Measurements from ENCODE around the gene FGFBP1.
"Not testable (repeated sequence)": the region's sequence is repeated elsewhere in the genome, so short reads cannot be mapped to it uniquely, and the experiment has no call there.

FGFBP1 gene

DNA sequence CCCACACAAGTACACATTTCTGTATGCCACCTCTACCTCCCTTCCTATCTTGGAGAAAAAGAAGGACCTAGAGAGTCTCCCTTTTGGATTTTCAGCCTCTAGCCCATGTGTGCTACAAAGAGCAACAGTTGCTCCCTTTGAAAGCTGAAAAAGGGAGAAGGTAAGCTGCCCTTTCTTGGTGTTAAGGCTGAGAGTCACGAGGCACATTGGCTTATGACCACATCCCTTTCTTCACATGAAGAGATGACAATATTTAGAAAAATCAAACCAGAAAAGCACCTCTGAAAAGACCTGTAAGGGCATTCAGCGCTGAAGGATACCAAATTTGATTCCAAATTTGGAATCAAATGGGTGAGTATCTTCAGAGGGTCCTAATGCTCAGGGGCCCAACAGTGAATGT is 6.4 kb upstream of the FGFBP1 start:
- no peak for DNase-seq

- DNase-seq: no peak
Observed at GRCh38 chr4:15942283-15942682, 3.7 kb upstream of the FGFBP1 start.

DNA sequence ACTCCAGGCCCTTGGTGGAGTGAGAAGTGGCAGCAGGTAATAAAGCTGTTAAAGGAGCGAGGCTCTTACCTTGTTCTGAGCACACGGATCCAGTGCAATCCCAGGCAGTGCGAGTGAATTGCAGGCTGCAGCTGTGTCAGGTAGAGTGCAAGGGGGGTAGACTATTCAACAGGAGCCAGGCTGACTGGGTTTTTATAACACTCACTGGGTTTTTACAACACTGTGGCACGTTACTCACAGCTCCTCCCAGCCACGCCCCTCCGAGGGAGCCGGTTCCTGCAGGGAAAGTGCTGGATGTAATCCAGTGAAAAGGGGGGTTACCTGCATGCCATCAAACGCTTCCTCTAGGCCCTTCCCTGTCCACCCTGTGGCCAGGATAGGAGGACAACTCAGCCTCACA is 358 bp downstream of the FGFBP1 start:
- no peak for DNase-seq

- no peak for DNase-seq
Observed at GRCh38 chr4:15936495-15936894, 2.0 kb downstream of the FGFBP1 start.

- DNase-seq: no peak
Observed at GRCh38 chr4:15935504-15936402, 2.8 kb downstream of the FGFBP1 start.

GRCh38 chr4:15934259-15934658 is 4.3 kb downstream of the FGFBP1 start:
- DNase-seq: no peak

- no peak for DNase-seq
Observed at GRCh38 chr4:15931451-15932210, 6.9 kb downstream of the FGFBP1 start.

GRCh38 chr4:15930314-15930713 is 8.2 kb downstream of the FGFBP1 start:
- DNase-seq: no peak

DNA sequence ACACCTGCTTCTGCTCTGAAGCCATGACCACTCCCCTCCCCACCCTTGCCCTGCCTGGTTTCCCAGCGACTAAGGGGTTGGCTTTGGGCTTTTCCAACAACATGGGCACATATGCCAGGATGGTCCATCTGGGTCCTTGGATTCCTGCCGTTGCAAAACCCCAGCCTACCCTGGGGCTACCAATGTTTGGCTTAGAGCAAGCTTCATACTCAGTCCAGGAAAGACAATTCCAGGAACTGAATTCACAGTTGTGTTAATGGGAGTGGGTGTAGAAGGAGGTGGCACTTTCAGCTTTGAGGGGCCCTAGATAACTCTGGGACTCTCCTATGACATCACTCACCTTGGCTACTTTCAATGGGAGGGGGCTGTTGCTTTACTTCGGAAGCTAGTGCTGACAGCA is 9.0 kb downstream of the FGFBP1 start:
- DNase-seq: no peak

DNA sequence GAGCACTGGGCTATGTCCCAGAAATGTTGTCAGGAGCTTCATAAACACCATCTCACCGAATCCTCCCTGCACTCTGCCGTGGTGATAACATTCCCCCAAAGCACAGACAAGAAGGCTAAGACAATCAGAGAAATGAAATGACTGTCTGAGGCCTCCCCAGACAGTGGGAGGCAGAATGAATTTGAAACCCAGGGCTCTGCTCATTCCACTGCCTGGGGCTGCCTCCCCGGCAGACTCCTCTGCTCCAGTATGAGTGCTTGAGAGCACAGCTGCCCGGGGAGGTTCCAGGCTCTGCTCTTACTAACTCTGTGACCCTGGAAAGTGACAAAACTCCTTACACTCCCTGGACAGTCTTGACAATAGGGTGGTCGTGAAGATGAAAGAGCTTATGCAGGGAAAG is 9.7 kb downstream of the FGFBP1 start:
- DNase-seq: no peak

DNA sequence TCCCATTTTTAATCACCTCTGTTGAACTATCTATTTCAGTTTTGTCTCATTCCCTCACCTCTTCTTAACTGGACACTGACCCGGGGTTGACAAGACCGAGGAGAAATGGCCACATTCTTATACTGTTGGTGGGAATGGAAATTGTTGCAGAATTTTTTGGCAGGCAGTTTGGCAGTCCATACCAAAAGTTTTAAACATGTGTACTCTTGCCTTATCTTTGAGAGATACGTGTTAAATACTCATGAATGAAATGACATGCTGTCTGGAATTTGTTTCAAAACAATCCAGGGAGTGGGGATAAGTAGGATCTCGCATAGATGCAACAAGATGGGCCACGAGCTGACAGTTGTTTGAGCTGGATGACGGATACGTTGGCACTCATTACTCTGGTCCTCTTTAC is 12.1 kb downstream of the FGFBP1 start:
- DNase-seq: no peak

- DNase-seq: no peak
Observed at GRCh38 chr4:15925830-15926229, 12.7 kb downstream of the FGFBP1 start.

DNA sequence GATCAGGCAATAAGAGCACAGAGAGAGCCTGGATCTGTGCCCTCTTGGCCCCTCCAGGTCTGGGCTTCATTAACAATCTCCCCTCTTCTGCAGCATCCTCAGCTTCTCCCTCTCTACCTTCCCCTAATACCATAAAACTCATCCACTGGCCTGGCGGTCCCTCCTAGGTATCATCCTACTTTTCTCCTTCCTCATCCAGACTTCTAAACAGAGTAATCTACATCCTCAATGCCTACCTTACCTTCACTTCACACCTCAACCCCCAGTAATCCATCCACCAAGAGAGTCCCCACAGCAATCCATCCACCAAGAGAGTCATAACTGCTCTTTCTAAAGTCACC is 17.0 kb downstream of the FGFBP1 start:
- DNase-seq: no peak

GRCh38 chr4:15920723-15921591 is 17.6 kb downstream of the FGFBP1 start:
- DNase-seq: peak; percentile 39

DNA sequence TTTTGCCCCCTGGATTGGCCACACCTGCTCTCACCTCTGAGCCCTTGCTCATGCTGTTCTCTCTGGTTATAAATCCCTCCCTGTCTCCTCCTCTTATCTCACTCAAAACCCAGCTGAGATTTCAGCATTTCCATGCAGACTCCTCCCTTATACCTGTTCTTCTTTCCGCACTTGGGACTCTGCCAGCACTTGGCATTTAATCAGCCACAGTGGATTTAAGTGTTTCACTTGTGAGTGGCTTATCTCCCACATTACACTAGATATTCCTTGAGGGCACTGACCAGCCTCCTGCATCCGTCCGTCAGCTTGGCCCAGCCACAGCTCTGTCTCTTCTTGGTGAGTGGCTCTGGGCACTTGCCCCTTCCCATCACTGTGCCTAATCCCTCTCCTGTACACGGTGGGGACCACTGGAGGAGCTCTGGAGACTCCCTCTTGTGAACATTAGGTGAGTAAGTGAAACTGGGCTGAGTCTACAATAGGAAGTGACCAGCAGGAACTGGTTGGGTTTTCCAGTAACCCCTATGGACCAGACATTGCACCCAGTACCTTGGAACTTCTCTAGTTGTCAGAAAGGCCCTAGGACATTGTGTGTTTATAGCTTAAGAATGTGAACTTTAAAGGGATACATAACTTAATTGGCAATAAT is 19.9 kb downstream of the FGFBP1 start:
- DNase-seq: no peak

GRCh38 chr4:15917297-15917696 is 21.2 kb downstream of the FGFBP1 start:
- DNase-seq: no peak

- not testable (repeated sequence) for DNase-seq
Observed at GRCh38 chr4:15916358-15916757, 22.2 kb downstream of the FGFBP1 start.

DNA sequence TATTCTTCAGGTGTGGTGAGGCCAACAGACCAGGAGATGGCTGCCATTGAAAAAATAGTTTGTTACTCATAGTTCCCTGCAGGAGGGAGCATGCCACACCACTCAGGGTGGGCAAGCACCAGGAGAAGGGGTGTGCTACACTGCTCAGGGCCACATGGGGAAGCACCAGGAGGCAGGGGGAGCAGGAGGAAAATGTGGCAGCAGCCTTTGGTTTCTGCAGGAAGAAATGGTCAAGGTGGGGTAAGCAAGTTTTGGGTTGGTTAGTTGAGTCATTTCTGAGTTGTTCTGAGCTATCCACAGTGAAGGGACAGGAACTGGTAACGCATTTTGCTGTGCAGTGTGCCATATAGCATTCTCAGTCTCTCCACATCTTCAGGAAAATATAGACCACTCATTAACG is 23.8 kb downstream of the FGFBP1 start:
- DNase-seq: no peak

- DNase-seq: no peak
Observed at GRCh38 chr4:15914291-15914690, 24.2 kb downstream of the FGFBP1 start.

- no peak for DNase-seq
Observed at GRCh38 chr4:15913631-15913970, 24.9 kb downstream of the FGFBP1 start.

GRCh38 chr4:15912961-15913630 is 25.4 kb downstream of the FGFBP1 start:
- DNase-seq: no peak

GRCh38 chr4:15912236-15912635 is 26.3 kb downstream of the FGFBP1 start:
- no peak for DNase-seq

Data from femur (tissue), 1 donor.